ENCODE data around the gene ZNF444.

DNA sequence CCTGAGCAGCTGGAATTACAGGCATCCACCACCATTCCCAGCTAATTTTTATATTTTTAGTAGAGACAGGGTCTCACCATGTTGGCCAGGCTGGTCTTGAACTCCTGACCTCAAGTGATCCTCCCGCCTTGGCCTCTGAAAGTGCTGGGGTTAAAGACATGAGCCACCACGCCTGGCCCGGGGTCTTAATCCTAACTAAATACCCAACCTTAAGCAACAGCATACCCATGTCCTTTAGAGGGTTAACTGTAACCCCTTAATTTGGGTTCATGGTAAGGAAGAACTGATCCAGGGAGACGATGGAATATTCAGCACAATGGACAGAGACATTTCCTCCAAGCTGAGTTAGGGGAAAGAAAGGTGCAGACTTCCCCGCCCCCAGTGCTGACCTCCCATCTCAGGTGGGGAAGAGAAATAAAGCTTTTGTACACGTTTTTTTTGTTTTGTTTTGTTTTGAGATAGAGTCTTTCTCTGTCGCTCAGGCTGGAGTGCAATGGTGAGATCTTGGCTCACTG is 26.0 kb downstream of the ZNF444 start:
- TF ChIP-seq, protein P1, sequence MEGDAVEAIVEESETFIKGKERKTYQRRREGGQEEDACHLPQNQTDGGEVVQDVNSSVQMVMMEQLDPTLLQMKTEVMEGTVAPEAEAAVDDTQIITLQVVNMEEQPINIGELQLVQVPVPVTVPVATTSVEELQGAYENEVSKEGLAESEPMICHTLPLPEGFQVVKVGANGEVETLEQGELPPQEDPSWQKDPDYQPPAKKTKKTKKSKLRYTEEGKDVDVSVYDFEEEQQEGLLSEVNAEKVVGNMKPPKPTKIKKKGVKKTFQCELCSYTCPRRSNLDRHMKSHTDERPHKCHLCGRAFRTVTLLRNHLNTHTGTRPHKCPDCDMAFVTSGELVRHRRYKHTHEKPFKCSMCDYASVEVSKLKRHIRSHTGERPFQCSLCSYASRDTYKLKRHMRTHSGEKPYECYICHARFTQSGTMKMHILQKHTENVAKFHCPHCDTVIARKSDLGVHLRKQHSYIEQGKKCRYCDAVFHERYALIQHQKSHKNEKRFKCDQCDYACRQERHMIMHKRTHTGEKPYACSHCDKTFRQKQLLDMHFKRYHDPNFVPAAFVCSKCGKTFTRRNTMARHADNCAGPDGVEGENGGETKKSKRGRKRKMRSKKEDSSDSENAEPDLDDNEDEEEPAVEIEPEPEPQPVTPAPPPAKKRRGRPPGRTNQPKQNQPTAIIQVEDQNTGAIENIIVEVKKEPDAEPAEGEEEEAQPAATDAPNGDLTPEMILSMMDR (IDR thresholded peaks at IDR 0.05): no peak
- TF ChIP-seq POLR2A (IDR thresholded peaks at IDR 0.05): no peak
